NCI-H1694 (cell line): ENCODE measurements around the gene ALG9.

Source experiments
- DNase-seq: peaks from one replicate; lab custom pipeline; 2025; lab: John Stamatoyannopoulos, UW

ALG9 gene

GRCh38 chr11:111835665-111836064 is 35.7 kb downstream of the ALG9 start:
- DNase-seq = no peak

DNA sequence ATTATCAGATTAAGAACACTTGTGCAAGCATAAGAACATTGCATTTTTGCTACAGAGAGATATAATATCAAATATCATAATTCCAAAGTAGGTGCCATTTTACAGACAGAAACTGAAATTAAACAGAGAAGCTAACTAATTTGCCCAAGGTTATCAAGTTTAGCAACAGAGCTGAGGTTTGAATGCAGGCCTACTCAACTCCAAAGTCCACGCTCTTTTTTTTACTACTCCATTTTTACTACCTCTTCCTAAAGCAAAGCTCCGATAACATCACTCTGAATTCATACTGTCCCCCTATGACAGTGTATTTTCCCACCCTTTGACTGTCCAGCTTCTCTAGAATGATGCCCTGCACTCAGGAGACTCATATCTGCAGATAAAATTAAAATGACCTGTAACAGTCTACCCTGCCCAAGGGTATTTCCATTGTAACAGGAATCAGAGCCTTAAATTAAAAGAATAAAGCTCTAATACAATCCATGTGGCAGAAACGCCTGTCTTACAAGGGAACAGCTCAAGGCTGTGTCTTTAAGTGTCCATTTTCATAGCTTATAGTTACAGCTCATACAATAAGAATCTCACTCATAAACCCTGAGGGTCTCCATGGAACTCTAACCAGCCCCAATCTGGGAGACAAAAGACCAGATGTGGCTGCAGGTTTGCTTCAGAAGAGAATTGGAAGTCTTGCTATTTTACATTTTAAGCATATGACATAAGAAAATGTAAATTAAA is 36.8 kb downstream of the ALG9 start:
- no peak for DNase-seq

- DNase-seq = no peak
Observed at GRCh38 chr11:111833524-111833923, 37.9 kb downstream of the ALG9 start.

DNA sequence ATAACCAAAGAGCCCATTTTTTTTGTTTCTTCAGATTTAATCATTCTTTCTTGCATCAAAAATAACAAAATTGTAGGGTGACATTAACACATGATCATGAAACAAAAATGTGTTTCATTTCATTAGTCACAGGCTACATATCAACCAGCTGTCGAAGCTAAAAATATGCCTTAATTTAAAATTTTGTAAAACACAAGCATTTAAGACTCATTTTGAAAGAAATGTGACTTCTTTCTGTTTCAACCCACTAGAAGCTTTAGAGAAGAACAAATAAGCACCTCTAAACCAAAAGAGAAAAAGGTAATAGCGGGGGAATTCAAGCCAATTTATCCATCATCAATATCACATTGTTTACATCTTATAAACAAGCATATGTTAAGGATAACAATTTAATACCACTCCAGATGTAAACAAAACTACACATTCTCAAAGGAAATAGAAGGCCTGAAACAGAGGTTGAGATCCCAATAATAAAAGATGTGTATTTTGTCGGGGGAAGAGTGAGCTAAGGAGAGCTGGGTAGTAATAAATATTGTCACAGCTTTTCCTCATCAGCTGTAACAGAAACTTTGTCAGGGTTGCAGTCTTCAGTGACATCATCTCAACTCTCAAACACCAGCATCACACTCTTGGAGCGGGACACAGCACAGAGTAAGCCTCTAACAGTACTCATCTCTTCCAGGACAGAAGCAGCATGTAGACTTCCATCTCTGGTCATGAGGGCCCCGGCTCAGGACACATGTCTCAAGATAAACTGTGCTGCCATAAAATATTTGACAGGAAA is 42.0 kb downstream of the ALG9 start:
- no peak for DNase-seq

DNA sequence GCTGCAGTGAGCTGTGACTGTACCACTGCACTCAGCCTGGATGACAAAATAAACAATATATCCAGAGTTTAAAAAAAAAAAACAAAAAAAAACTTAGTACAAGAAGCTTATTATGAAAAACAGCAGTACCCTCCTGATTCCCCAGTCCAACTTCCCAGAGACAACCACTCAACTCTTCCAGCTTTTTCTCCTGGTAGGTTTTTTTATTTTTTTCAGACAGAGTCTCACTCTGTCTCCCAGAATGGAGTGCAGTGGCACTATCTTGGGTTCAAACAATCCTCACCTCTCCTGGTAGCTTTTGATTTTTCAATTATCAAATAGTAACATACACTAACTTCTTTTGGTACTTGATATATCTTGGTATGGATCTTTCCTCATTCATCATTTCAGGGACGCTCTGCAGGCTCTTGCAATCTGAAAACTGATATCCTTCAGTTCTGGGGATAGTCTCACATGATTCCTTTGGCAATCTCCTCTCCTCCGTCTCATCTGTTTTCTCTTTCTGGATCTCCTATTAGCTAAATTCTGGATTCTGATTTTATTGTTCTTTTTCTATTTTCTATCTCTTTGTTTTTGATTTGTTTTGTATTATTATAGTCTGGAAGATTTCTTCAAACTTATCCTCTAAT is 44.9 kb downstream of the ALG9 start:
- no peak for DNase-seq

DNA sequence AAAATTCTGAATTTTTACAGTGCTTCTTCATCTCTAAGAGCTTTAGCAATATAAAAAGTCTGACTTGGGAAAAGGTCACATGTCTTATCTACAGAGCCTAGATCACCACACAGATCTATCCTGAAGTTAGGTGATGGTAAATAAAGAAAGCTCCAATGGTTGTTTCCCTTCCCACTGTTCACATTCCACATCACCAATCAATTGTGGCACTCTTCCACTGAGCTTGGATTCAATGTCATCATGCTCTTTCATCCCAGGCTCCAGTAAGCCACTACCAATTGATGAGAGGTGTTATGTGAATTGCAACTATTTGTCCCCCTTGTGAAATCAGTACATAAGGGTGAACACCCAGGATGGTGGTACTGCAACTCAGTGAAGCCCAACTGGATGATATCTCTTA is 47.8 kb downstream of the ALG9 start:
- no peak for DNase-seq

- no peak for DNase-seq
Observed at GRCh38 chr11:111823131-111823530, 48.2 kb downstream of the ALG9 start.

- no peak for DNase-seq
Observed at GRCh38 chr11:111819829-111820237, 51.5 kb downstream of the ALG9 start.

- no peak for DNase-seq
Observed at GRCh38 chr11:111819161-111819828, 52.1 kb downstream of the ALG9 start.

GRCh38 chr11:111815489-111815888 is 55.9 kb downstream of the ALG9 start:
- no peak for DNase-seq

- peak; percentile 4 for DNase-seq
Observed at GRCh38 chr11:111814557-111815320, 56.6 kb downstream of the ALG9 start.

GRCh38 chr11:111814106-111814505 is 57.3 kb downstream of the ALG9 start:
- no peak for DNase-seq

DNA sequence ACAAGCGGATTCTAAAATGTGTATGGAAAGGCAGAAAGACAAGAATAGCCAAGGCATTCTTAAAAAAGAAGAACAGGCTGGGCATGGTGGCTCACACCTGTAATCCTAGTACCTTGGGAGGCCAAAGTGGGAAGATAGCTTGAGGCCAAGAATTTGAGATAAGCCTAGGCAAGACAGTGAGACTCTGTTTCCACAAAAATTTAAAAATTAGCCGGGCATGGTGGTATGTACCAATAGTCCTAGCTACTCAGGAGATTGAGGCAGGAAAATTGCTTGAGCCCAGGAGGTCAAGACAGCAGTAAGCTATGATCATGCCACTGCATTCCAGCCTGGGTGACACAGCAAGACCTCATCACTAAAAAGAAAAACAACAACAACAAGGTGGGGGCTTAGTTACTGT is 59.2 kb downstream of the ALG9 start:
- no peak for DNase-seq

GRCh38 chr11:111811445-111811844 is 59.9 kb downstream of the ALG9 start:
- DNase-seq = no peak

DNA sequence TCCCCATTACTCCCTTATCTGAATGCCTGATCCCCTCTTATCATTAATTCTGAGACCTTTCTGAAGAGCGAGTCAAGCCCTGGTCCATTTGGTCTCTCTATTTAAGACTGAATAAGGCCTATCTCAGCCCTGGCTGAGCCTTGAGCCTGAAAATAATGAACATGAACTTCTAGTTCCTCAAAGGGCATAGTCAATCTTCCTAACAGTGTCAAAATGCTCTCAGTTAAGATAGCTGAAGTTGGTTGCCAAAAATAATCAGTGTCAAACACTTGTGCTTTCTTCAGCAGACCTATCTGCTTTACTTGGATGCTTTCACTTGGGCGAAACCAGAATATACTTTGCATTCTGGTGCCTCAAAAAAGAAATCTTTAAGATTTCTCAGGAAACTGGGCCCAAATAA is 62.5 kb downstream of the ALG9 start:
- no peak for DNase-seq

DNA sequence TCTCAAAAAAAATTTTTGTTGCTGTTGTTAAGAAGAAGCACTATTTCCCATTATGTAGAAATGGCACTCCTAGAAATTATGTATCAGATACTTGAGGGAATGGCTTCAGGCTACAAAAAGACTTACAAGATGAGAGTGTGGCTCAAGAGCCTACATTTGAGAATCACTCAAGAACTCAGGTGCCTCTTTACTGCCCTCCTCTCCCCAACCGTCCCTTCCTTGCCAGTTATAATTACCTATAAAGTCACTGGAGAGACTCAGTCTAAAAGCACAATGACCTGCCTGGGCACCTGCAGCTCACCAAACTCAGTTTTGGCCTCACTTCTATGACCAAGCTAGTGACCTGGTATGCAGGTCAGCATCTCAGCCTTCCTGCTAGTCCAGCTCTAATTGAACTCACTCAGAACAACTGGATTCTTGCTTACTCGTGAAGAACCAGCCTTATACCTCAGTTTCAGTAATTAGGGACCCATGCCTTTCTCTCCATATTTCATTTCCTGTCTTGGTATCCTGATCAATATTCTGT is 63.3 kb downstream of the ALG9 start:
- no peak for DNase-seq

- DNase-seq = no peak
Observed at GRCh38 chr11:111807076-111807475, 64.3 kb downstream of the ALG9 start.

GRCh38 chr11:111801135-111801534 is 70.2 kb downstream of the ALG9 start:
- DNase-seq = no peak

GRCh38 chr11:111798279-111798678 is 73.1 kb downstream of the ALG9 start:
- no peak for DNase-seq

GRCh38 chr11:111797145-111797581 is 74.2 kb downstream of the ALG9 start:
- DNase-seq = no peak

- DNase-seq = no peak
Observed at GRCh38 chr11:111796696-111797095, 74.7 kb downstream of the ALG9 start.
